ENCODE measurements around the gene LARP4B. TPM values are rescaled to one million over a fixed set of nuclear protein-coding genes. Genes with fewer than 3 reads are reported as not detected.

Gene LARP4B
- total and polyA plus RNA-seq, 2 donors (not counting 3 experiments of a cell fraction or from before 2014, with no cell fraction given) = 27.4 to 101 TPM

DNA sequence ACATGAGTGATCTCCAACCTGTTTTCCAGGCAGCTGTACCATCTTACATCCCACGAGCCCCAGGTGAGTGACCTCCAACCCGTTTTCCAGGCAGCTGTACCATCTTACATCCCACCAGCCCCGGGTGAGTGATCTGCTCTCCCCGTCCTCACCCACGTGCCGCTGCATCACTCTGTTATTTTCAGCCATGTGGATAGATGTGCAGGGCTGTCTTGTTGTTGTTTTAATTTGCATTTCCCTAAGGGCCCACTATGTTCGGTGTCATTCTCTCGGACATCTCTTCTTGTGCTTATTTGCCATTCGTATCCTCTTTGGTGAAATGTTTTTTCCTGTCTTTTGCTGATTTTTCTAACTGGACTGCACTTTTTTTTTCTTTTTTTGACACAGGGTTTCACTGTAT lies 17.9 kb upstream of the LARP4B start:
- no peaks in the 10 kb centered on the region for H3K9me3 ChIP-seq (replicated peaks; ENCODE audit: control insufficient read depth, insufficient read depth, low read length)
- CTCF ChIA-PET = interaction anchor here (0.8 kb wide), 1 partner anchor 34 kb away, joined by 3 read pairs; no protein-coding TSS in a partner anchor
- H3K4me3 ChIP-seq (replicated peaks in 1 of 3; ENCODE audit: insufficient read depth in 1 of 3, low read depth in 1 of 3, low read length in 3 of 3) = no peak overlapping the region
- H3K4me2 ChIP-seq (ENCODE audit: insufficient read depth, low read length) = no peak overlapping the region
- FAIRE-seq = no peak
- no TSS peak for BruUV-seq (replicated peaks)
- no peaks in the 10 kb centered on the region for H3K79me2 ChIP-seq (ENCODE audit: control insufficient read depth, insufficient read depth, low read length)
- H3K4me1 ChIP-seq (ENCODE audit: control insufficient read depth, extremely low read depth, insufficient read depth, low read length) = peaks cover 5% of the 10 kb centered on the region
- DNase-seq (ENCODE audit: low read depth, low spot score) = no peak
- H2AFZ ChIP-seq (ENCODE audit: low read depth, low read length) = no peak overlapping the region
- TF ChIP-seq GATA2 (IDR thresholded peaks at IDR 0.05; ENCODE audit: insufficient read depth, insufficient read length, low read depth, low read length) (no peak), POLR2AphosphoS5 (IDR thresholded peaks at IDR 0.05; ENCODE audit: insufficient read depth, low read depth, low read length) (no peak), JUN (IDR thresholded peaks at IDR 0.05; ENCODE audit: borderline replicate concordance, insufficient read depth, insufficient read length, low read depth) (no peak), EZH2 (IDR thresholded peaks at IDR 0.05; ENCODE audit: borderline replicate concordance, low read depth, low read length, severe bottlenecking) (no peak), FOS (IDR thresholded peaks at IDR 0.05; ENCODE audit: borderline replicate concordance, insufficient read depth, low read length) (no peak), POLR2A (IDR thresholded peaks at IDR 0.05; ENCODE audit: low read depth, low read length) (no peak), MYC (IDR thresholded peaks at IDR 0.05; ENCODE audit: low read depth, low read length) (no peak)
- TF ChIP-seq, protein P1, sequence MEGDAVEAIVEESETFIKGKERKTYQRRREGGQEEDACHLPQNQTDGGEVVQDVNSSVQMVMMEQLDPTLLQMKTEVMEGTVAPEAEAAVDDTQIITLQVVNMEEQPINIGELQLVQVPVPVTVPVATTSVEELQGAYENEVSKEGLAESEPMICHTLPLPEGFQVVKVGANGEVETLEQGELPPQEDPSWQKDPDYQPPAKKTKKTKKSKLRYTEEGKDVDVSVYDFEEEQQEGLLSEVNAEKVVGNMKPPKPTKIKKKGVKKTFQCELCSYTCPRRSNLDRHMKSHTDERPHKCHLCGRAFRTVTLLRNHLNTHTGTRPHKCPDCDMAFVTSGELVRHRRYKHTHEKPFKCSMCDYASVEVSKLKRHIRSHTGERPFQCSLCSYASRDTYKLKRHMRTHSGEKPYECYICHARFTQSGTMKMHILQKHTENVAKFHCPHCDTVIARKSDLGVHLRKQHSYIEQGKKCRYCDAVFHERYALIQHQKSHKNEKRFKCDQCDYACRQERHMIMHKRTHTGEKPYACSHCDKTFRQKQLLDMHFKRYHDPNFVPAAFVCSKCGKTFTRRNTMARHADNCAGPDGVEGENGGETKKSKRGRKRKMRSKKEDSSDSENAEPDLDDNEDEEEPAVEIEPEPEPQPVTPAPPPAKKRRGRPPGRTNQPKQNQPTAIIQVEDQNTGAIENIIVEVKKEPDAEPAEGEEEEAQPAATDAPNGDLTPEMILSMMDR (IDR thresholded peaks at IDR 0.05; ENCODE audit: extremely low read depth in 1 of 2, insufficient read depth in 1 of 2, low read depth in 1 of 2, low read length in 2 of 2) = no peak
- TF ChIP-seq, protein P2, sequence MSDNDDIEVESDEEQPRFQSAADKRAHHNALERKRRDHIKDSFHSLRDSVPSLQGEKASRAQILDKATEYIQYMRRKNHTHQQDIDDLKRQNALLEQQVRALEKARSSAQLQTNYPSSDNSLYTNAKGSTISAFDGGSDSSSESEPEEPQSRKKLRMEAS (IDR thresholded peaks at IDR 0.05; ENCODE audit: insufficient read depth, insufficient read length) = no peak
- intact Hi-C loops (cut with micrococcal nuclease) = no loop called here
- H3K27ac ChIP-seq (ENCODE audit: insufficient read depth, low read depth, low read length) = no peak overlapping the region
- no peaks in the 10 kb centered on the region for H3K9me1 ChIP-seq (replicated peaks; ENCODE audit: control insufficient read depth, extremely low read depth, insufficient read depth, low read length)
- H3K36me3 ChIP-seq (ENCODE audit: control insufficient read depth in 2 of 2, extremely low read depth in 1 of 2, insufficient read depth in 2 of 2, low read length in 2 of 2) = no peaks in the 10 kb centered on the region
- dilution Hi-C loops (cut with MboI; ENCODE audit: extremely low pct_ligation_motif_present, low sequenced_read_pairs) = no loop called here
- POLR2A ChIA-PET = no interaction called here
- no peaks in the 10 kb centered on the region for H4K20me1 ChIP-seq (replicated peaks; ENCODE audit: control insufficient read depth, extremely low read depth, insufficient read depth, low read length)
- H3K27me3 ChIP-seq (ENCODE audit: control insufficient read depth in 2 of 2, insufficient read depth in 2 of 2, low read length in 2 of 2) = peaks cover 0 to 6% of the 10 kb centered on the region in 2 experiments
- no peak overlapping the region for H3K9ac ChIP-seq (replicated peaks; ENCODE audit: extremely low read depth, insufficient read depth, low read length)

Measured in endothelial cell of umbilical vein (primary cell).